Measurements from ENCODE around the gene EP400. TPM values are rescaled to one million over a fixed set of nuclear protein-coding genes. Genes with fewer than 3 reads are reported as not detected.

The EP400 gene
- total and polyA plus RNA-seq, 2 of the 4 experiments (the other 2 are of a cell fraction) = 4.3 to 11.4 TPM

GRCh38 chr12:131913666-131914065 is 36.1 kb upstream of the EP400 start:
- DNase-seq (no peak), ATAC-seq (ENCODE audit: low read depth) (no peak)
- no peak overlapping the region for H3K4me2 ChIP-seq (ENCODE audit: low read depth, low read length)
- no peak overlapping the region for H3K4ac ChIP-seq (ENCODE audit: low read depth, low read length)
- POLR2A ChIA-PET (ENCODE audit: unreplicated experiment) = no interaction called here
- H3K14ac ChIP-seq (replicated peaks; ENCODE audit: low read depth, low read length) = no peak overlapping the region
- H4K8ac ChIP-seq (ENCODE audit: low read depth in 2 of 2, low read length in 2 of 2) = no peak overlapping the region
- no peak overlapping the region for H3K9ac ChIP-seq (ENCODE audit: low read depth, low read length)
- H4K91ac ChIP-seq (ENCODE audit: insufficient read depth, low read depth, low read length) = no peak overlapping the region
- no peak overlapping the region for H4K5ac ChIP-seq (ENCODE audit: low read depth, low read length)
- no peak overlapping the region for H3K4me3 ChIP-seq (ENCODE audit: insufficient read depth, low read depth, low read length)
- H3K9me3 ChIP-seq (ENCODE audit: control insufficient read depth, insufficient read depth, low read length) = no peaks in the 10 kb centered on the region
- H3K27me3 ChIP-seq (ENCODE audit: control insufficient read depth, insufficient read depth, low read length) = no peaks in the 10 kb centered on the region
- H3K36me3 ChIP-seq (ENCODE audit: control insufficient read depth, insufficient read depth, low read length) = peaks cover 72% of the 10 kb centered on the region
- H3K79me1 ChIP-seq (ENCODE audit: low read depth in 1 of 2, low read length in 2 of 2) = 0 out of 4 replicates have a peak, but pooled peaks cover 0 to 10% of the 10 kb centered on the region in 2 experiments
- H2AFZ ChIP-seq (replicated peaks; ENCODE audit: low read length, poor library complexity) = no peak overlapping the region
- no peak overlapping the region for H2BK15ac ChIP-seq (ENCODE audit: low read depth, low read length)
- H2AK9ac ChIP-seq (replicated peaks; ENCODE audit: low read depth, low read length, poor library complexity) = no peak overlapping the region
- H2BK20ac ChIP-seq (ENCODE audit: low read depth, low read length) = no peak overlapping the region
- no peak overlapping the region for H3K18ac ChIP-seq (ENCODE audit: low read depth, low read length)
- in situ Hi-C loops (cut with MboI; ENCODE audit: low sequenced_read_pairs) (no loop called here), dilution Hi-C loops (cut with HindIII; ENCODE audit: low sequenced_read_pairs, unreplicated experiment) (no loop called here), intact Hi-C loops (cut with micrococcal nuclease) (no loop called here)
- no TSS peak for BruUV-seq (replicated peaks)
- no peak overlapping the region for H3K27ac ChIP-seq (ENCODE audit: insufficient read depth, low read length)
- H4K20me1 ChIP-seq (ENCODE audit: insufficient read depth, low read length) = peaks cover 14% of the 10 kb centered on the region; the same call in 1 of the 2 replicates
- H2AK5ac ChIP-seq (ENCODE audit: low read depth, low read length) = no peak overlapping the region
- no peak overlapping the region for H3K56ac ChIP-seq (ENCODE audit: extremely low read depth, insufficient read depth, low read length)
- TF ChIP-seq BHLHE40 (IDR thresholded peaks at IDR 0.05; ENCODE audit: low read depth, low read length) (no peak), SMC3 (IDR thresholded peaks at IDR 0.05; ENCODE audit: low read depth, low read length) (no peak), RFX5 (IDR thresholded peaks at IDR 0.05; ENCODE audit: low read depth, low read length) (no peak), CEBPB (IDR thresholded peaks at IDR 0.05; ENCODE audit: low read depth, low read length) (no peak)
- H3K9me1 ChIP-seq (ENCODE audit: insufficient read depth, low read length) = no peaks in the 10 kb centered on the region
- no peak overlapping the region for H3K23ac ChIP-seq (ENCODE audit: low read depth, low read length)
- peaks cover 9% of the 10 kb centered on the region for H3K4me1 ChIP-seq (ENCODE audit: control insufficient read depth, insufficient read depth, low read length)
- WGBS, 2 experiments (ENCODE audit: extremely low coverage in 2 of 2, insufficient read length in 1 of 2) = no CpG with 5 or more reads among the region's 8 CpGs
- H2BK5ac ChIP-seq (ENCODE audit: low read depth, low read length, poor library complexity, severe bottlenecking) = no peak overlapping the region
- H2BK120ac ChIP-seq (ENCODE audit: low read depth, low read length) = no peak overlapping the region
- CTCF ChIA-PET = no interaction called here
